ENCODE results near the gene RASA3.

DNA sequence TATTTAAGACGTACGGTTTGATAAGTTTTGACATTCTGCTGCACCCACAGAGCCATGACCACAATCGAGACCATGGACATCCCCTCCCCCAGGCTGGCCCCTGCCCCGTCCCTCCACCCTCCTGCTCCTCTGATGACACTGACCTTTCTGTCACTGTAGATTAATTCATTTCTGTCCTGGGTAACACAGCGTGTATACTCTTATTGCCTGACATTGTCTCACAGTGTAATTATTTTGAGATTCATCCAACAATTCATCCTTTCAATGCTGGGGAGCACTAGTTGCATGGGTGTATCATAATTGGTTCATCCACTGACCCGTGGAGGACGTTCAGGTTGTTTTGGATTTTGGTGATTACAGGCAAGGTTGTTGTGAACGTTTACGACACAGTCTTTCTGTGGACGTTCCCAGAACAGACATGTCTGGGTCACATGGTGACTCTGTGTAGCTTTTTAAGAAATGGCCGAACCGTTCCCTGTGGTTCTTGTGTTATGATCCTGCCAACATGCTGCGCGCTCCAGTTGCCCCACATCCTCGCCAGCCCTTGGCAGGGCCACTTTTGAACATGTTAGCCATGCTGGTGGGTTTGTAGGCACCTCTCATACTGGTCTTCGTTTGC, 200.5 kb downstream of the RASA3 start:
- TF ChIP-seq, protein P1, sequence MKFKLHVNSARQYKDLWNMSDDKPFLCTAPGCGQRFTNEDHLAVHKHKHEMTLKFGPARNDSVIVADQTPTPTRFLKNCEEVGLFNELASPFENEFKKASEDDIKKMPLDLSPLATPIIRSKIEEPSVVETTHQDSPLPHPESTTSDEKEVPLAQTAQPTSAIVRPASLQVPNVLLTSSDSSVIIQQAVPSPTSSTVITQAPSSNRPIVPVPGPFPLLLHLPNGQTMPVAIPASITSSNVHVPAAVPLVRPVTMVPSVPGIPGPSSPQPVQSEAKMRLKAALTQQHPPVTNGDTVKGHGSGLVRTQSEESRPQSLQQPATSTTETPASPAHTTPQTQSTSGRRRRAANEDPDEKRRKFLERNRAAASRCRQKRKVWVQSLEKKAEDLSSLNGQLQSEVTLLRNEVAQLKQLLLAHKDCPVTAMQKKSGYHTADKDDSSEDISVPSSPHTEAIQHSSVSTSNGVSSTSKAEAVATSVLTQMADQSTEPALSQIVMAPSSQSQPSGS (CRISPR knock-in tag; IDR thresholded peaks at IDR 0.05; ENCODE audit: borderline replicate concordance, low read depth) = no peak
- TF ChIP-seq, protein P2, sequence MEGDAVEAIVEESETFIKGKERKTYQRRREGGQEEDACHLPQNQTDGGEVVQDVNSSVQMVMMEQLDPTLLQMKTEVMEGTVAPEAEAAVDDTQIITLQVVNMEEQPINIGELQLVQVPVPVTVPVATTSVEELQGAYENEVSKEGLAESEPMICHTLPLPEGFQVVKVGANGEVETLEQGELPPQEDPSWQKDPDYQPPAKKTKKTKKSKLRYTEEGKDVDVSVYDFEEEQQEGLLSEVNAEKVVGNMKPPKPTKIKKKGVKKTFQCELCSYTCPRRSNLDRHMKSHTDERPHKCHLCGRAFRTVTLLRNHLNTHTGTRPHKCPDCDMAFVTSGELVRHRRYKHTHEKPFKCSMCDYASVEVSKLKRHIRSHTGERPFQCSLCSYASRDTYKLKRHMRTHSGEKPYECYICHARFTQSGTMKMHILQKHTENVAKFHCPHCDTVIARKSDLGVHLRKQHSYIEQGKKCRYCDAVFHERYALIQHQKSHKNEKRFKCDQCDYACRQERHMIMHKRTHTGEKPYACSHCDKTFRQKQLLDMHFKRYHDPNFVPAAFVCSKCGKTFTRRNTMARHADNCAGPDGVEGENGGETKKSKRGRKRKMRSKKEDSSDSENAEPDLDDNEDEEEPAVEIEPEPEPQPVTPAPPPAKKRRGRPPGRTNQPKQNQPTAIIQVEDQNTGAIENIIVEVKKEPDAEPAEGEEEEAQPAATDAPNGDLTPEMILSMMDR (IDR thresholded peaks at IDR 0.05) = no peak
- TF ChIP-seq, protein P3, sequence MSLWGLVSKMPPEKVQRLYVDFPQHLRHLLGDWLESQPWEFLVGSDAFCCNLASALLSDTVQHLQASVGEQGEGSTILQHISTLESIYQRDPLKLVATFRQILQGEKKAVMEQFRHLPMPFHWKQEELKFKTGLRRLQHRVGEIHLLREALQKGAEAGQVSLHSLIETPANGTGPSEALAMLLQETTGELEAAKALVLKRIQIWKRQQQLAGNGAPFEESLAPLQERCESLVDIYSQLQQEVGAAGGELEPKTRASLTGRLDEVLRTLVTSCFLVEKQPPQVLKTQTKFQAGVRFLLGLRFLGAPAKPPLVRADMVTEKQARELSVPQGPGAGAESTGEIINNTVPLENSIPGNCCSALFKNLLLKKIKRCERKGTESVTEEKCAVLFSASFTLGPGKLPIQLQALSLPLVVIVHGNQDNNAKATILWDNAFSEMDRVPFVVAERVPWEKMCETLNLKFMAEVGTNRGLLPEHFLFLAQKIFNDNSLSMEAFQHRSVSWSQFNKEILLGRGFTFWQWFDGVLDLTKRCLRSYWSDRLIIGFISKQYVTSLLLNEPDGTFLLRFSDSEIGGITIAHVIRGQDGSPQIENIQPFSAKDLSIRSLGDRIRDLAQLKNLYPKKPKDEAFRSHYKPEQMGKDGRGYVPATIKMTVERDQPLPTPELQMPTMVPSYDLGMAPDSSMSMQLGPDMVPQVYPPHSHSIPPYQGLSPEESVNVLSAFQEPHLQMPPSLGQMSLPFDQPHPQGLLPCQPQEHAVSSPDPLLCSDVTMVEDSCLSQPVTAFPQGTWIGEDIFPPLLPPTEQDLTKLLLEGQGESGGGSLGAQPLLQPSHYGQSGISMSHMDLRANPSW (CRISPR knock-in tag; conservative IDR thresholded peaks at IDR 0.05; ENCODE audit: low read depth) = no peak
- TF ChIP-seq, protein P4, sequence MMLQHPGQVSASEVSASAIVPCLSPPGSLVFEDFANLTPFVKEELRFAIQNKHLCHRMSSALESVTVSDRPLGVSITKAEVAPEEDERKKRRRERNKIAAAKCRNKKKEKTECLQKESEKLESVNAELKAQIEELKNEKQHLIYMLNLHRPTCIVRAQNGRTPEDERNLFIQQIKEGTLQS (CRISPR knock-in tag; conservative IDR thresholded peaks at IDR 0.05) = no peak
